A549 (cell line): ENCODE results near the gene ARHGEF26. TPM values are rescaled to one million over a fixed set of nuclear protein-coding genes. Genes with fewer than 3 reads are reported as not detected.

Experiments used
- ATAC-seq, 2 experiments: fragments of 200-7000 bp in 1 of 2; fragments of >200 bp in 1 of 2; cut with Nextera tagmentation in 1 of 2; cut with Tn5 transposase in 1 of 2; 3 replicates each; pipeline versions ENCODE4 v1.8.0 to v1.9.1; 2018 to 2020; ENCODE audit warnings: mild to moderate bottlenecking in 1 of 2, moderate library complexity in 1 of 2
- CTCF ChIA-PET: fragments of 300-600 bp; sonication (Branson Sonifier 250); formaldehyde crosslinking; extraction: SDS; loops from one replicate; lab custom pipeline; 2021; ENCODE audit warnings: antibody characterized with exemption, inconsistent platforms; lab: Yijun Ruan, JAX
- POLR2A ChIA-PET: fragments of 350-600 bp; formaldehyde crosslinking; extraction: SDS; loops from one replicate; lab custom pipeline; 2021; ENCODE audit warnings: antibody characterized with exemption, inconsistent platforms; lab: Yijun Ruan, JAX
- DNase-seq, 2 experiments: peaks; one replicate each; pipeline versions ENCODE4 v3.0.0 to v3.0.0-alpha.2; 2011 to 2016; ENCODE audit warnings: low read depth in 1 of 2, low spot score in 1 of 2
- FAIRE-seq: peaks from 2 replicates; lab custom pipeline; 2011; peaks lifted over from hg19 to GRCh38; lab: Jason Lieb, UNC
- H3K27ac ChIP-seq, 2 experiments: fragments of >200 bp; sonication (Bioruptor Twin); formaldehyde crosslinking; 3 replicates each; pipeline ENCODE4 v1.5.1; 2016 to 2017
- H3K4me1 ChIP-seq: fragments of >200 bp; sonication (Bioruptor Twin); formaldehyde crosslinking; 3 replicates; pipeline ENCODE4 v1.6.1; 2016
- H3K4me2 ChIP-seq: fragments of >200 bp; sonication (Bioruptor Twin); formaldehyde crosslinking; 3 replicates; pipeline ENCODE4 v1.6.1; 2016
- H3K4me3 ChIP-seq: fragments of >200 bp; sonication (Bioruptor Twin); formaldehyde crosslinking; 3 replicates; pipeline ENCODE4 v1.5.1; 2016
- H3K9me3 ChIP-seq: fragments of >200 bp; sonication (Bioruptor Twin); formaldehyde crosslinking; 3 replicates; pipeline ENCODE4 v1.6.1; 2016
- ATOH8 ChIP-seq: fragments of 250-450 bp; sonication (Bioruptor Pico); IDR thresholded peaks from 2 replicates; pipeline ENCODE4 v1.5.0; 2020; ENCODE audit warnings: low read depth, mild to moderate bottlenecking, moderate library complexity
- BCL3 ChIP-seq: fragments of >200 bp; sonication (Bioruptor Twin); formaldehyde crosslinking; IDR thresholded peaks from 3 replicates; pipeline ENCODE4 v1.6.1; 2016
- BHLHE40 ChIP-seq: IDR thresholded peaks from 2 replicates; pipeline ENCODE4 v1.6.1; 2012; ENCODE audit warnings: low read depth, low read length, inconsistent platforms
- CHD2 ChIP-seq: fragments of 150-350 bp; IDR thresholded peaks from 2 replicates; pipeline ENCODE4 v1.6.1; 2014; ENCODE audit warnings: low read length; ENCODE audit not compliant: partially characterized antibody
- CHD4 ChIP-seq: fragments of 200-600 bp; sonication (generic); IDR thresholded peaks from 2 replicates; pipeline ENCODE4 v1.6.1; 2016; ENCODE audit warnings: antibody characterized with exemption, mild to moderate bottlenecking, borderline replicate concordance
- EHF ChIP-seq: fragments of 250-450 bp; sonication (Bioruptor Pico); IDR thresholded peaks from 2 replicates; pipeline ENCODE4 v1.5.0; 2020; ENCODE audit warnings: mild to moderate bottlenecking
- ELK1 ChIP-seq: fragments of 150-350 bp; IDR thresholded peaks from 2 replicates; pipeline ENCODE4 v1.6.1; 2014; ENCODE audit warnings: low read depth, mild to moderate bottlenecking, low read length
- EP300 ChIP-seq, 2 experiments: fragments of >200 bp; sonication (Bioruptor Twin); formaldehyde crosslinking; IDR thresholded peaks; 2 replicates in 1 of 2; 3 replicates in 1 of 2; pipeline ENCODE4 v1.6.1; 2016 to 2017
- ESRRA ChIP-seq: fragments of 150-350 bp; IDR thresholded peaks from 2 replicates; pipeline ENCODE4 v1.6.1; 2014; ENCODE audit warnings: mild to moderate bottlenecking, low read length, borderline replicate concordance
- FOSL2 ChIP-seq, 2 experiments: fragments of 450-650 bp in 1 of 2; fragments of >200 bp in 1 of 2; sonication (Bioruptor Twin) in 1 of 2; formaldehyde crosslinking; IDR thresholded peaks; 2 replicates each; pipeline versions ENCODE4 v1.5.0 to v1.6.1; 2016 to 2020; ENCODE audit warnings: mild to moderate bottlenecking in 1 of 2, moderate library complexity in 1 of 2
- HEYL ChIP-seq: fragments of 250-450 bp; sonication (Bioruptor Pico); IDR thresholded peaks from 2 replicates; pipeline ENCODE4 v1.8.0; 2021; ENCODE audit warnings: mild to moderate bottlenecking, moderate library complexity
- HMGXB4 ChIP-seq: fragments of 250-450 bp; sonication (Bioruptor Pico); IDR thresholded peaks from 2 replicates; pipeline ENCODE4 v1.5.0; 2021; ENCODE audit warnings: mild to moderate bottlenecking, moderate library complexity, borderline replicate concordance
- HOXA7 ChIP-seq: fragments of 250-450 bp; sonication (Bioruptor Pico); IDR thresholded peaks from 2 replicates; pipeline ENCODE4 v1.5.0; 2020; ENCODE audit warnings: mild to moderate bottlenecking, moderate library complexity
- MAFK ChIP-seq: fragments of 450-650 bp; IDR thresholded peaks from 2 replicates; pipeline ENCODE4 v1.6.1; 2014; ENCODE audit not compliant: partially characterized antibody
- MAX ChIP-seq: IDR thresholded peaks from 2 replicates; pipeline ENCODE4 v1.6.1; 2012
- NR3C1 ChIP-seq: fragments of >200 bp; sonication (Bioruptor Twin); formaldehyde crosslinking; IDR thresholded peaks from 3 replicates; pipeline ENCODE4 v1.6.1; 2017
- PHF8 ChIP-seq: fragments of 200-600 bp; sonication (generic); IDR thresholded peaks from 2 replicates; pipeline ENCODE4 v1.6.1; 2016; ENCODE audit warnings: low read depth, mild to moderate bottlenecking, antibody characterized with exemption, moderate library complexity, borderline replicate concordance
- RCOR1 ChIP-seq: fragments of 150-350 bp; IDR thresholded peaks from 2 replicates; pipeline ENCODE4 v1.6.1; 2014; ENCODE audit warnings: antibody characterized with exemption, low read length, low read depth
- SMC3 ChIP-seq: fragments of >200 bp; sonication (Bioruptor Twin); formaldehyde crosslinking; IDR thresholded peaks from 3 replicates; pipeline ENCODE4 v1.6.1; 2018; ENCODE audit warnings: inconsistent platforms
- SREBF2 ChIP-seq: fragments of 450-650 bp; IDR thresholded peaks from 2 replicates; pipeline ENCODE4 v1.6.1; 2014; ENCODE audit warnings: mild to moderate bottlenecking, moderate library complexity
- WGBS: methylation state at CpG from one replicate; pipeline ENCODE4 v1.1.6; 2017; ENCODE audit errors: missing lambda C conversion rate; 5-methylcytosine and 5-hydroxymethylcytosine counted together
- polyA plus RNA-seq, 4 experiments: library from polyadenylated mRNA; depleted of rRNA in 3 of 4; stranded (reverse); fragments of >200 nt; fragmentation: RNase III in 1 of 4; extraction: RNeasy Plus Mini Kit Qiagen cat#74134 plus additional on column Dnase treatment in 1 of 4; gene quantifications; 2 replicates in 3 of 4; 3 replicates in 1 of 4; pipeline ENCODE4 v1.2.3, GENCODE V29; 2011 to 2017
- TF ChIP-seq, protein P1 (sequence below): fragments of >200 bp; sonication (Bioruptor Twin); formaldehyde crosslinking; IDR thresholded peaks from 3 replicates; pipeline ENCODE4 v1.5.1; 2016
- TF ChIP-seq, protein P2 (sequence below): fragments of >200 bp; sonication (Bioruptor Twin); formaldehyde crosslinking; IDR thresholded peaks from 2 replicates; pipeline ENCODE4 v1.6.1; 2016

ARHGEF26 gene
- polyA plus RNA-seq, 2 of the 4 experiments (the other 2 are of a cell fraction), result 2.9 to 5.8 TPM

- H3K27ac ChIP-seq, result peak overlapping the region in 1 of 2 experiments; percentile 87; a peak in 3 of 6 replicates
- 87% methylated on average over 18 of the region's 18 CpGs for WGBS
- H3K4me3 ChIP-seq, result peak overlapping the region; percentile 77; the same call in 2 of the 3 replicates
- DNase-seq (no peak), FAIRE-seq (no peak), ATAC-seq (no peak)
- H3K4me2 ChIP-seq, result peak overlapping the region; percentile 82
- TF ChIP-seq SMC3, result no peak
- no peak for TF ChIP-seq BHLHE40
- TF ChIP-seq, protein P1, sequence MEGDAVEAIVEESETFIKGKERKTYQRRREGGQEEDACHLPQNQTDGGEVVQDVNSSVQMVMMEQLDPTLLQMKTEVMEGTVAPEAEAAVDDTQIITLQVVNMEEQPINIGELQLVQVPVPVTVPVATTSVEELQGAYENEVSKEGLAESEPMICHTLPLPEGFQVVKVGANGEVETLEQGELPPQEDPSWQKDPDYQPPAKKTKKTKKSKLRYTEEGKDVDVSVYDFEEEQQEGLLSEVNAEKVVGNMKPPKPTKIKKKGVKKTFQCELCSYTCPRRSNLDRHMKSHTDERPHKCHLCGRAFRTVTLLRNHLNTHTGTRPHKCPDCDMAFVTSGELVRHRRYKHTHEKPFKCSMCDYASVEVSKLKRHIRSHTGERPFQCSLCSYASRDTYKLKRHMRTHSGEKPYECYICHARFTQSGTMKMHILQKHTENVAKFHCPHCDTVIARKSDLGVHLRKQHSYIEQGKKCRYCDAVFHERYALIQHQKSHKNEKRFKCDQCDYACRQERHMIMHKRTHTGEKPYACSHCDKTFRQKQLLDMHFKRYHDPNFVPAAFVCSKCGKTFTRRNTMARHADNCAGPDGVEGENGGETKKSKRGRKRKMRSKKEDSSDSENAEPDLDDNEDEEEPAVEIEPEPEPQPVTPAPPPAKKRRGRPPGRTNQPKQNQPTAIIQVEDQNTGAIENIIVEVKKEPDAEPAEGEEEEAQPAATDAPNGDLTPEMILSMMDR, result no peak
- TF ChIP-seq, protein P2, sequence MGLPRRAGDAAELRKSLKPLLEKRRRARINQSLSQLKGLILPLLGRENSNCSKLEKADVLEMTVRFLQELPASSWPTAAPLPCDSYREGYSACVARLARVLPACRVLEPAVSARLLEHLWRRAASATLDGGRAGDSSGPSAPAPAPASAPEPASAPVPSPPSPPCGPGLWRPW, result no peak
- no peak for TF ChIP-seq RCOR1
- TF ChIP-seq MAX, result no peak
- no peak for TF ChIP-seq MAFK
- TF ChIP-seq HOXA7, result no peak
- no peak for TF ChIP-seq FOSL2 (IDR thresholded peaks at IDR 0.05)
- no peak for TF ChIP-seq FOSL2 (CRISPR knock-in tag; IDR thresholded peaks at IDR 0.05)
- TF ChIP-seq EP300 (IDR thresholded peaks at IDR 0.05), result no peak
- TF ChIP-seq EHF (CRISPR knock-in tag), result no peak
- TF ChIP-seq HEYL (CRISPR knock-in tag), result no peak
- ChIA-PET CTCF (interaction anchor here (1.1 to 3.6 kb wide), 5 partner anchors 8 to 131 kb away, joined by 3 to 19 read pairs (median 4); no protein-coding TSS in a partner anchor), POLR2A (no interaction called here)
- H3K9me3 ChIP-seq, result no peaks in the 10 kb centered on the region
- peaks cover 51% of the 10 kb centered on the region for H3K4me1 ChIP-seq
Measured at GRCh38 chr3:154122552-154122911, 1.3 kb downstream of the ARHGEF26 start.

- FAIRE-seq, result no peak
- Histone ChIP-seq H3K4me1 (peaks cover 51% of the 10 kb centered on the region), H3K4me2 (peak overlapping the region; percentile 82), H3K4me3 (peak overlapping the region; percentile 77; the same call in 1 of the 3 replicates), H3K27ac (0 out of 6 replicates have a peak overlapping the region, but pooled peaks of 1 of the 2 experiments have one; percentile 6), H3K9me3 (no peaks in the 10 kb centered on the region)
- WGBS, result 73% methylated on average over 12 of the region's 12 CpGs
- no peak for ATAC-seq
- POLR2A ChIA-PET, result no interaction called here
- no peak for DNase-seq
- CTCF ChIA-PET, result interaction anchor here (1.1 to 3.6 kb wide), 5 partner anchors 8 to 130 kb away, joined by 3 to 19 read pairs (median 4); no protein-coding TSS in a partner anchor
- TF ChIP-seq NR3C1, result no peak
Measured at GRCh38 chr3:154122912-154123559, 1.8 kb downstream of the ARHGEF26 start.

DNA sequence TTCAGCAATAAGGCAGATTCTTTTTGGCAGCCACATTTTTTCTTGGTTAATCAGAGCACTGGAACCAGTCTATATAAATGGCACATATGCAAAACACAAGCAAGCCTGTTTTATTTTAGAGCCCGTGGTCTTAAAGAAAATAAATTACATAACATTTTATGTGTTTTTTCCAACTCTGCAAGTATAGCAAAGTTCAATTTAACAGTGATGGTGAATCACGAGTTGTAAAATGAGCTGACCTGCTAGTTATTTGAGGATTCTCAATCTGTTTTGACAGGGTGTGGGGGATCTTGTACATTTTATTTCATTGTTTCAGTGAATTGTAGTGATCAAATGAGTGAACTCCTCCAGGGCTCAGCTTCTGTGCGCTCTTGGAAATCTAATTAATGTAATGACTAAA, 2.7 kb downstream of the ARHGEF26 start:
- no peak for TF ChIP-seq HMGXB4 (CRISPR knock-in tag)
- no peak for TF ChIP-seq CHD4
- no peak for TF ChIP-seq ESRRA
- no peak for TF ChIP-seq BCL3
- no peak for TF ChIP-seq SREBF2
- TF ChIP-seq MAFK, result no peak
- no peak for TF ChIP-seq PHF8
- no peak for TF ChIP-seq ELK1
- no peak for TF ChIP-seq CHD2
- no peak for TF ChIP-seq ATOH8
- POLR2A ChIA-PET, result no interaction called here
- H3K4me2 ChIP-seq, result peak overlapping the region; percentile 82
- DNase-seq (no peak), ATAC-seq (no peak), FAIRE-seq (no peak)
- H3K4me1 ChIP-seq, result peaks cover 51% of the 10 kb centered on the region
- H3K9me3 ChIP-seq, result no peaks in the 10 kb centered on the region
- WGBS, result 50% methylated on average over 3 of the region's 3 CpGs
- no peak overlapping the region; the same call in 2 of the 3 replicates for H3K4me3 ChIP-seq
- CTCF ChIA-PET, result interaction anchor here (0.6 to 3.6 kb wide), 3 partner anchors 20 to 129 kb away, joined by 5 to 19 read pairs (median 5); no protein-coding TSS in a partner anchor
- H3K27ac ChIP-seq, result 0 out of 6 replicates have a peak overlapping the region, but pooled peaks of 1 of the 2 experiments have one; percentile 6
